ENCODE measurements around the gene ZFAND3.

DNA sequence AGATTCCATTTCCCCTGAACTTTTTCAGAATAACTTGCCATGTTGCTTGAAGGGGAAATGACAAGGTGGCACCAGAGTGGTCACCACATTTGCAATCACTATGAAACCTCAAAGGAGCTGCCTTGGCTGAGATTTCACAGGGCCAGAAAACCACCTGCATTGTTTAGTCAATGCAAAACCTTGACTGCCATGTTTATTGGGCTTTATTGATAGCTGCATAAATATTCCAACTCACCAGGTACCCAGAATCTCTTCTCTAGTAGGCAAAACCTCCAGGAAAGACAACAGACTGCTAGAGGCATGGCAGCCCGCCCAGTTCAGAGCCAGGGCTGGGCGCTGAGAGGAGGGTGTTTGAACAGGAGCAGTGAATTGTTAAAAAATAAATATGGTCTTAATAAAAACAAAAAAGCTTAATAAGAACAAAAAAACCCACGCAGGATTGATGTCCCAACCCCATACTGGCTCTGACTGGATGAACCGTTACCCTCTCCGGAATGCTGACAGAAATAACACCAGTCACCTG lies 375.6 kb downstream of the ZFAND3 start:
- TF ChIP-seq, protein P1, sequence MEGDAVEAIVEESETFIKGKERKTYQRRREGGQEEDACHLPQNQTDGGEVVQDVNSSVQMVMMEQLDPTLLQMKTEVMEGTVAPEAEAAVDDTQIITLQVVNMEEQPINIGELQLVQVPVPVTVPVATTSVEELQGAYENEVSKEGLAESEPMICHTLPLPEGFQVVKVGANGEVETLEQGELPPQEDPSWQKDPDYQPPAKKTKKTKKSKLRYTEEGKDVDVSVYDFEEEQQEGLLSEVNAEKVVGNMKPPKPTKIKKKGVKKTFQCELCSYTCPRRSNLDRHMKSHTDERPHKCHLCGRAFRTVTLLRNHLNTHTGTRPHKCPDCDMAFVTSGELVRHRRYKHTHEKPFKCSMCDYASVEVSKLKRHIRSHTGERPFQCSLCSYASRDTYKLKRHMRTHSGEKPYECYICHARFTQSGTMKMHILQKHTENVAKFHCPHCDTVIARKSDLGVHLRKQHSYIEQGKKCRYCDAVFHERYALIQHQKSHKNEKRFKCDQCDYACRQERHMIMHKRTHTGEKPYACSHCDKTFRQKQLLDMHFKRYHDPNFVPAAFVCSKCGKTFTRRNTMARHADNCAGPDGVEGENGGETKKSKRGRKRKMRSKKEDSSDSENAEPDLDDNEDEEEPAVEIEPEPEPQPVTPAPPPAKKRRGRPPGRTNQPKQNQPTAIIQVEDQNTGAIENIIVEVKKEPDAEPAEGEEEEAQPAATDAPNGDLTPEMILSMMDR (conservative IDR thresholded peaks at IDR 0.05 in 1 of 2, IDR thresholded peaks at IDR 0.05 in 1 of 2; ENCODE audit: low read depth in 1 of 2, low read length in 2 of 2), result no peak
- TF ChIP-seq EZH2 (IDR thresholded peaks at IDR 0.05; ENCODE audit: low read length, missing control alignments), result no peak

Measured in fibroblast of lung (primary cell).